Lower lobe of right lung (tissue), 2 donors: ENCODE results near the gene CASTOR1. TPM values are rescaled to one million over a fixed set of nuclear protein-coding genes. Genes with fewer than 3 reads are reported as not detected.

Experiments used
- ATAC-seq, 2 donors: fragments of 200-7000 bp; cut with Tn5 transposase; one replicate each; pipeline ENCODE4 v1.9.1; 2020 to 2022; ENCODE audit warnings: mild to moderate bottlenecking in 2 of 2, moderate library complexity in 2 of 2
- DNase-seq: peaks from one replicate; pipeline ENCODE4 v3.0.0-alpha.2; 2020
- H3K27ac ChIP-seq: fragments of 200-600 bp; one replicate; pipeline ENCODE4 v1.8.0; 2022
- H3K27me3 ChIP-seq: fragments of 200-600 bp; one replicate; pipeline ENCODE4 v1.8.0; 2022; ENCODE audit warnings: low read depth
- H3K36me3 ChIP-seq: fragments of 200-600 bp; one replicate; pipeline ENCODE4 v1.8.0; 2022; ENCODE audit warnings: mild to moderate bottlenecking
- H3K4me1 ChIP-seq: fragments of 200-600 bp; one replicate; pipeline ENCODE4 v1.8.0; 2022
- H3K4me3 ChIP-seq: fragments of 200-600 bp; one replicate; pipeline ENCODE4 v1.8.0; 2022; ENCODE audit warnings: mild to moderate bottlenecking
- H3K9me3 ChIP-seq: fragments of 200-600 bp; one replicate; pipeline ENCODE4 v1.8.0; 2022
- intact Hi-C: fragments of 100-400 bp; cut with DNase I; formaldehyde crosslinking; loops from one replicate; pipeline ENCODE4 v1.11.0; 2022
- total RNA-seq: library from RNA; stranded (reverse); fragmentation: NEBNext Ultra II Directional; extraction: Animal tissue kit (Norgen Biotek cat#: 25700); gene quantifications from one replicate; pipeline ENCODE4 v1.2.1, GENCODE V29; 2021
- TF ChIP-seq, protein P1 (sequence below): fragments of 200-600 bp; IDR thresholded peaks from one replicate; pipeline ENCODE4 v1.8.0; 2022; ENCODE audit warnings: antibody characterized with exemption, mild to moderate bottlenecking
- donor health status: DM: no; HTN: yes; CAD: no; lungs with severe emphysema.

Gene CASTOR1
- total RNA-seq, 1 donor from 2014 or later = 16.2 TPM

DNA sequence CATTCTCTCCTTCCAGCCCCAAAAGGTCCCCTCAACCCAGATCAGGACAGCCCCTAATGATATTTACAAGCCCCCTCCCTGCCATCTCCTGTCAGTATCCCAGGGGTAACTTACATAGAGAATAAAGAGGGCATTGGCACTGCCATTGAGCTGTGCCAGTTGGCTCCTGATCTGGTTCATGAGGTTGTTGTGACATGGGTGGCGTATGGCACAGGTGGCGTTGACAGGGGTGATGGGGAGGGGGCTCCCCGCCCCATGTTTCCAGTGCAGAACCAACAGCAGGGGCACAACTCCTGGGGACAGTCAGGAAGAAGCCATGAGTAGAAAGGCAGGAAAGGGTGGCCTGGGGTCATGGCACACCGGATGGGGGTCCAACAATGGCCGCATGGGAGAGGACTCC, 44.7 kb downstream of the CASTOR1 start:
- TF ChIP-seq, protein P1, sequence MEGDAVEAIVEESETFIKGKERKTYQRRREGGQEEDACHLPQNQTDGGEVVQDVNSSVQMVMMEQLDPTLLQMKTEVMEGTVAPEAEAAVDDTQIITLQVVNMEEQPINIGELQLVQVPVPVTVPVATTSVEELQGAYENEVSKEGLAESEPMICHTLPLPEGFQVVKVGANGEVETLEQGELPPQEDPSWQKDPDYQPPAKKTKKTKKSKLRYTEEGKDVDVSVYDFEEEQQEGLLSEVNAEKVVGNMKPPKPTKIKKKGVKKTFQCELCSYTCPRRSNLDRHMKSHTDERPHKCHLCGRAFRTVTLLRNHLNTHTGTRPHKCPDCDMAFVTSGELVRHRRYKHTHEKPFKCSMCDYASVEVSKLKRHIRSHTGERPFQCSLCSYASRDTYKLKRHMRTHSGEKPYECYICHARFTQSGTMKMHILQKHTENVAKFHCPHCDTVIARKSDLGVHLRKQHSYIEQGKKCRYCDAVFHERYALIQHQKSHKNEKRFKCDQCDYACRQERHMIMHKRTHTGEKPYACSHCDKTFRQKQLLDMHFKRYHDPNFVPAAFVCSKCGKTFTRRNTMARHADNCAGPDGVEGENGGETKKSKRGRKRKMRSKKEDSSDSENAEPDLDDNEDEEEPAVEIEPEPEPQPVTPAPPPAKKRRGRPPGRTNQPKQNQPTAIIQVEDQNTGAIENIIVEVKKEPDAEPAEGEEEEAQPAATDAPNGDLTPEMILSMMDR = no peak
- Histone ChIP-seq H3K9me3 (no peaks in the 10 kb centered on the region), H3K36me3 (no peaks in the 10 kb centered on the region), H3K27me3 (peaks cover 25% of the 10 kb centered on the region), H3K27ac (no peak overlapping the region), H3K4me1 (peaks cover 26% of the 10 kb centered on the region), H3K4me3 (no peak overlapping the region)
- DNase-seq (no peak), ATAC-seq (no peak)
- intact Hi-C loops = no loop called here

DNA sequence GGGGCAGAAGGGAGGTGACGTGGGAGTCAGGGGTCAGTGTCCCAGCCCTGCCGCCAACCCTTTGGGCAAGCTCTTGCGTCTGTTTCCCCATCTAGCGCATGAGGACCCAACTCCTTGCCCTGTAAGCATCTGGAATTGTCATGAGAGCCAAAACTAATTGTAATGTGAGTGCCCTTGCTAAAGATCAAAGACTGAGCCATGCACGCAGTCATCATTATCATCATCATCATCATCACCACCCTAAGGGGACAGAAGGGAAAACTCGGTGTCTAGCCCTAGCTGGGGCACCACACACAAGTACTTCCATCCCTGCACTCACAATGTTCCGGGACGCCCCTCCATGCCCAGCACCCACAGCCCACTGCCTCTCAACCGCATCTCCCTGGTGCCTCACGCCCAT, 45.2 kb downstream of the CASTOR1 start:
- TF ChIP-seq, protein P1 = no peak
- H3K4me3 ChIP-seq = no peak overlapping the region
- no peaks in the 10 kb centered on the region for H3K9me3 ChIP-seq
- peaks cover 25% of the 10 kb centered on the region for H3K27me3 ChIP-seq
- H3K27ac ChIP-seq = no peak overlapping the region
- H3K36me3 ChIP-seq = no peaks in the 10 kb centered on the region
- intact Hi-C loops = no loop called here
- ATAC-seq = no peak
- H3K4me1 ChIP-seq = peaks cover 26% of the 10 kb centered on the region
- no peak for DNase-seq

DNA sequence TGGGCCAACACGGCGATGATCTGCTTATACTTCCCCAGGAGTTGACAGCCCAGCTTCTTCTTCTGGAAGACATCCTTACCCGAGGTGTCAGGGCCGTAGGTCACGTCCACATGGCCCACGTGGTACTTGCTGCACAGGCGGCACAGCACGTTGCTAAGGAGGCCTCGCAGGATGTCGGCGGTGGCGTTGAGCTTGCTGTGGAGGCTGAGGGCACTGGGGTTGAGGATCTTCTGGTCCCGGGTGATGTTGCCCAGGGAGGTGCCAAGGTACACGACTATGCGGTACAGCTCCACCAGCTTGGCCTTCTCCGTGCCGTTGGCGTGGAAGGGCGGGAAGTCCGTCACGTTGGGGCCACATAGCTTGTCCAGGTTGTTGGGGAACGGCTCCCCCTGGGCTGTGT, 45.6 kb downstream of the CASTOR1 start:
- intact Hi-C loops = no loop called here
- ATAC-seq = no peak
- TF ChIP-seq, protein P1 = no peak
- no peaks in the 10 kb centered on the region for H3K36me3 ChIP-seq
- H3K9me3 ChIP-seq = no peaks in the 10 kb centered on the region
- H3K27ac ChIP-seq = no peak overlapping the region
- peaks cover 25% of the 10 kb centered on the region for H3K27me3 ChIP-seq
- no peak overlapping the region for H3K4me3 ChIP-seq
- no peak for DNase-seq
- peaks cover 26% of the 10 kb centered on the region for H3K4me1 ChIP-seq

DNA sequence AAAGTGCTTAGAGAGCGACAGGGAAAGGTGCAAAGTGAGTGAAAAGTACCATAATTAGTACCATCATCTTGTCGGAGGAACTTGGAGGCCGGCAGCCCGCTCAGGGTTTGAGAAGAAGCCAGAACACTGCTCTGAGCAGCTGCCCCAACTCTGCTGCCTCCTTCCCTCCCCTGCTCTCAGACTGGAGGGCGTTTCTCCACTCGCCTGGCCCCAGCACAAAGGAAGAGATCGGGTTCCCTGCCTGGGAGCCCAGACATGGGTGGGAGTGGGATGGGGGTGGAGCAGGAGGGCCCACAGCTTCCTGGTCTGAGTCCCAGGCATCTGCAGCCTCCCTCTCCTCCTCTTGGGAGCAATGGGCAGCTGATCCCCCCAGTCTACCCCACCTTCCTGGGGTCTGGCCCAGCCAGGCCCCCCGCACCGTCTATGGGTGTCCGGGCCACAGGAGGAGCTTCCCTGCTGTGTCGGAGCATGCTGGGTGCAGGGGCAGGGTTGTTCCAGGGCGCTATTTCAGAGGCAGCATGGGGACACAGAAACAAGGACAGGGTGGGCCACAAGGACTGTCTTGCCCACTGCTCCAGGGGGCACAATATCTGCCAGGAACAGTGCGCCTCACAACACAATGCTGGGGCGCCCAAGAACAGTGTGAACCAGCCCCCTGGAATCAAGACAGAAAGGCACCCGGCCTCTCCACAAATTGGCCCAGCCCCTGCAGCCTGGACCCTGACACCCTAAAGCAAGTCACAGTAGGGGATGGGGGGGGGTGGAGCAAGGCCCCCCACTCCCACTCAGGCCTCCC, 47.5 kb downstream of the CASTOR1 start:
- TF ChIP-seq, protein P1 = no peak
- Histone ChIP-seq H3K27me3 (peaks cover 14% of the 10 kb centered on the region), H3K27ac (peak overlapping the region; percentile 11), H3K4me1 (peaks cover 20% of the 10 kb centered on the region), H3K36me3 (no peaks in the 10 kb centered on the region), H3K4me3 (no peak overlapping the region), H3K9me3 (no peaks in the 10 kb centered on the region)
- intact Hi-C loops = no loop called here
- DNase-seq (no peak), ATAC-seq (no peak)

DNA sequence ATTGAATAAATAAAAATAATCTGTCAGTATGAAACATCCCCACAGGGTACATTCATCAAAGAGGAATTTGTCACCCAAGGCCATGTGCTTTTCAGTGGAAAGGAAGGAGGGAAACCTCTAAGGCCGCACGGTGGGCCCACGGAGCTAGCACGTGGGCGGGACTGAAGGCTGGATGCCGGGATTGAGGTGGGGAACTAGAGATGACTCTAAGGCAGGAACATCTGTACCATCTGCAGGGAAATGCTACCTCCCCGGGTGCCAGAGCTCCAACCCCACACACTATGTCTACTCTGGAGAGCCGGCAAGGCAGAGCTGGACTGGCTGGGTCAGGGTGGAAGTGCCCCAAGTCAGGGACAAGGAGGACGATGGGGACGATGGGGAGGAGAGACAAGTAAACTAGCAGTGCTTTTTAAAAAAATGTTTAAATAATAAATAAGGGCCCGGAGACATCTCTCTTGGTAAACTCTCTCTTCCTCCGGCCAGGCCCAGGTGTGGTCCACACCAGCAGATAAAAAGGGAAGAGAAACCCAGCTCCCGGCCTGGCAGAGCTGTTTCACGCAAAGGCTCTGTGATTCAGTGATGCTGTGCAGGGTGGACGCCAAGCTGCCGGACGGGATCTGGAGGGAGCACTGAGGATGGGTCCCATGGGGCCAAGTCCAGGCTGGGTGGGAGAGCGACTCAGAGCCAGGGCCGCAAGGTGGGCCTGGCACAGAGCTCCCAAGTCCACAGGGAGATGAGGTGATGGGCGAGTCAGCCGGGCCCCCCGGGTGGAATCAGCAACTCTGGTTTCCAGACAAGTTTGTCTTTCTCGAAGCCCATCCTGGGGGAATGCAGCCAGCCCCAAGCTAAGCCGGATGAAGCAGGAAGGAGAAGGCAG, 48.5 kb downstream of the CASTOR1 start:
- H3K27ac ChIP-seq = no peak overlapping the region
- intact Hi-C loops = no loop called here
- peaks cover 7% of the 10 kb centered on the region for H3K27me3 ChIP-seq
- peaks cover 15% of the 10 kb centered on the region for H3K4me1 ChIP-seq
- H3K36me3 ChIP-seq = no peaks in the 10 kb centered on the region
- DNase-seq (no peak), ATAC-seq (no peak)
- no peak overlapping the region for H3K4me3 ChIP-seq
- no peaks in the 10 kb centered on the region for H3K9me3 ChIP-seq
- TF ChIP-seq, protein P1 = no peak
